ENCODE measurements around the gene CHST7.

- no peak for TF ChIP-seq POLR2A (IDR thresholded peaks at IDR 0.05; ENCODE audit: low read depth, low read length)
- TF ChIP-seq CTCF (conservative IDR thresholded peaks at IDR 0.05; ENCODE audit: low read depth, low read length): no peak
- no peak for TF ChIP-seq RFX5 (IDR thresholded peaks at IDR 0.05; ENCODE audit: low read depth, low read length)
- TF ChIP-seq RAD21 (IDR thresholded peaks at IDR 0.05; ENCODE audit: low read length): no peak
- no peak for TF ChIP-seq CHD1 (IDR thresholded peaks at IDR 0.05; ENCODE audit: low read depth, low read length)
- TF ChIP-seq RCOR1 (IDR thresholded peaks at IDR 0.05; ENCODE audit: insufficient replicate concordance, low read length): no peak
- TF ChIP-seq MXI1 (IDR thresholded peaks at IDR 0.05; ENCODE audit: borderline replicate concordance, low read depth, low read length): no peak
- no peak for TF ChIP-seq USF2 (IDR thresholded peaks at IDR 0.05; ENCODE audit: low read depth, low read length)
These were observed 23.6 kb downstream of the CHST7 start for GRCh38 chrX:46597208-46597607.
